Endothelial cell of coronary artery (primary cell): ENCODE results near the gene PRELID2. TPM values are rescaled to one million over a fixed set of nuclear protein-coding genes. Genes with fewer than 3 reads are reported as not detected.

Source experiments
- total RNA-seq: library from RNA; depleted of rRNA; stranded (reverse); fragments of >200 nt; gene quantifications from 2 replicates; pipeline ENCODE4 v1.2.3, GENCODE V29; 2014

PRELID2 gene
- 27.3 and 45.0 TPM in 2 replicates for total RNA-seq

DNA sequence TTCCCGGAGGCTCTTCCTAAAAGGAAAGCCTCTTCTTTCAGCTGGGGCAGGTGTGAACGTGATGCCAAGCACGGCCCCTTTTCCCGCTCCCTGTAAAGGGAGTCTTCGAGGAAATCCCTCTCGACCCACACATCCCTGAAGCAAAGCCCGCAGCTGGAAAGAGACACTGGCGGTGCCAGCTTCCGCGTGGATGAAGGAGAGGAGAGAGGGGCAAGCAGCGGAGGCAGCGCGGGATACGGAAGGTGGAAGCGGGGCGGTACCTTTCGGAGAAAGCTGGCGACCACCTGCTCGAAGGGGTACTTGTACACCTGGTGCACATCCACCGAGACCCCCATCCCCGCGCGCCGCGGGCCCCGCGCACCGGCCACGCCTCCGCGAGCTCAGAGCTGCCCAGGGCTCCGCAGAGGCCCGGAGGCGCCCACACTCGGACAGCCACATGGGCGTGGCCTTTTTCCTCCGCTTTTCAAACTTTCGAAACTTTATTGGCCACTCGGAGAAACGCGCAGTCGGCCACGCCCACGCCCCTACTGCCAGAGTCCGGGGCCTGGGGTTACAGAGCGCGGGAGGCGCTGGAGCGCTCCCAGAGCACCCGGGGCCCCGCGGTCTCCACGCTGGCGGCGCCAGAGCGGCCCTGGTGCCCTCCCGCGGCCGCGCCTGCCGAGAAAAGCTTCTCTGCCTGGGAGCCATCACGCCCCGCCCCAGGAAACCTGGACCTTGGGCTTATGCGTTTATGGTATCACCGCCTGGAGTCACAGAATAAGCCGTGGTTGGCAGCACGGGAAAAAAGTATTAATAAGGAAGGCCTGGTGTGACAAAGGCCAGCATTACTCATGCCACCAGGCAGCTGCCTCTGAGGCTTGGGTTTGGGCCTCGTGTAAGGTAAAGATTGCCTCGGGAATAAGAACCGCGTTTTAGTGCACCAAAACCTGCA lies at the start of gene PRELID2:
Gene PRELID2 (minus strand): TSS at position 426 of the 931 bp plus-strand sequence. CDS start 91 bp downstream, at position 335.

DNA sequence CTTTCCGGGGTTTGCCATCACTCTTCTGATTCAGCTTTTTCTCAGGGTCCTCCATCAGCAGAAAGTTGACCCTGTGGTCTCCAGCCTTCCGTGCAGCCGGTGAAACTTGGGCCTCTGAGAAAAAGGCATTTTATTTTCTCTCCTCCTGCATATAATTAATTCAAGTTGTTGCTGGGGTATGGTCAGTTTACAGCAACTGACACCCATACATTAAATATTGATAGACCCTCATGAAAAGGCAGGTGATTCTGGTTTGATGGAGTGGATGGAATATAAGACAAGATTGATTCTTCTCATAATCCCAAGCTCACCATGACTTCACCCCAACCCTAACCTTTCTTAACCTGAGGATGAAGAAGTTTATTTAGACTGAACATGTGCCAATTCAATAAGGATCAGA lies 37.8 kb upstream of the PRELID2 start, which contains the start of gene GRXCR2:
Gene GRXCR2 (minus strand): TSS at position 101 of the 400 bp plus-strand sequence. CDS start 46 bp downstream, at position 55.

Other genes starting within 250 kb of the PRELID2 start
- not detected in 2 replicates for gene GRXCR2, start 37.7 kb upstream of the PRELID2 start, total RNA-seq
- 1.2 and 4.3 TPM in 2 replicates for gene SH3RF2, start 101.2 kb upstream of the PRELID2 start, total RNA-seq